GM12873 (cell line): ENCODE measurements around the gene OR2W1.

ENCODE experiments used
- CTCF ChIP-seq: IDR thresholded peaks from 2 replicates; pipeline ENCODE4 v1.5.1; 2012; ENCODE audit warnings: low read depth, mild to moderate bottlenecking, moderate library complexity, low read length, control low read depth; ENCODE audit not compliant: insufficient read depth; ENCODE audit errors: missing control alignments

The OR2W1 gene, protein sequence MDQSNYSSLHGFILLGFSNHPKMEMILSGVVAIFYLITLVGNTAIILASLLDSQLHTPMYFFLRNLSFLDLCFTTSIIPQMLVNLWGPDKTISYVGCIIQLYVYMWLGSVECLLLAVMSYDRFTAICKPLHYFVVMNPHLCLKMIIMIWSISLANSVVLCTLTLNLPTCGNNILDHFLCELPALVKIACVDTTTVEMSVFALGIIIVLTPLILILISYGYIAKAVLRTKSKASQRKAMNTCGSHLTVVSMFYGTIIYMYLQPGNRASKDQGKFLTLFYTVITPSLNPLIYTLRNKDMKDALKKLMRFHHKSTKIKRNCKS

DNA sequence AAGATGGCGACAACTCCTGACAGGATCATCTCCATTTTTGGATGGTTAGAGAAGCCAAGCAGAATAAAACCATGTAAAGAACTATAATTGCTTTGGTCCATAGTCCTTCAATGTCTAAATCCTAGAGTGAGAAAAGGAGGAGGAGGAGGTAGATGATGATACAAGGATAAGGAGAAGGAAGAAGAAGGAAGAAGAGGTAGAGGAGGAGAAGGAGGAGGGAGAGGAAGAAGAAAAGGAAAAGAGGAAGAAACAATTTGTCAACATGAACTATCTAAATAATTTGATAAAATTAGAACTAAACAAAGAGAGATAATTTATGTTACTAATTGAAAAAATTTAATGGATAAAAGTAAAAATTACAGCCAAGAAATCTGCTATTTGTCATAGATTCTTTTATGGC, at the start of gene OR2W1:
Gene OR2W1 (minus strand): TSS at position 101 of the 400 bp plus-strand sequence. CDS start 0 bp downstream, at position 101.
- TF ChIP-seq CTCF = no peak

DNA sequence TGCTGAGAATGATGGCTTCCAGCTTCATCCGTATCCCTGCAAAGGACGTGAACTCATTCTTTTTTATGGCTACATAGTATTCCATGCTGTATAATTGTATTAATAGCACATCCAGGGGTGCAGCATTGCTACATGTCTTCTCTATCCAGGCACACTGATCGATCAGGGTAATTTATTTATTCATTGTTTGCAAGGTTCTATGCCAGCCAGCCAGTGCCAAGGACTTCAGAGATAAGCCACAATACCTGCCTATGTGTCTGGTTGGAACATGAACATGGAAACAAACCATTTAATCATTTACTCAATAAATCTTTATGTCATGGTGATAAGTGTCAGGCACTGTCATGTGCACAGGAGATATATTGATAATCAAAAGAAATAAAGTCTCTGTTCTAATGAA, 48.0 kb upstream of the OR2W1 start:
- no peak for TF ChIP-seq CTCF

DNA sequence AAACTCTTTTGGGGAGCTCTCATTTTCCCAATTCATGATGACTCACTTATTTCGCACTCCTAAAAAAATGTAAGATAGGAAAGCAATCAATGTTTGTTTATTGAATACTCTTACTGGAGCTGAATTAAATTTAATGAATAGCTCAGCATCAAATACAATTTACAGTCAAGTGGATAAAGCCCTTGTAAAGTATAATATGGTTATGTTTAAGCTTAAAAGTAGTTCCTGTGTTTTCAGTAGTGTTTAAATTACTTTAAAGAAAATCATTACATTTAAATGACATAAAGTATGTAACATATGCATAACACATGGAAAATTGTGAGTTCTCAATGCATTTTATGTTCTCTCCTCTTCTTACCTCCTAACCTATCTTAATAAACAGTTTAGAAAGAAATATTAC, 42.2 kb upstream of the OR2W1 start, which contains the start of gene OR2B3:
Gene OR2B3 (minus strand): TSS at position 101 of the 400 bp plus-strand sequence. CDS start 65 bp downstream, at position 36.
- no peak for TF ChIP-seq CTCF

DNA sequence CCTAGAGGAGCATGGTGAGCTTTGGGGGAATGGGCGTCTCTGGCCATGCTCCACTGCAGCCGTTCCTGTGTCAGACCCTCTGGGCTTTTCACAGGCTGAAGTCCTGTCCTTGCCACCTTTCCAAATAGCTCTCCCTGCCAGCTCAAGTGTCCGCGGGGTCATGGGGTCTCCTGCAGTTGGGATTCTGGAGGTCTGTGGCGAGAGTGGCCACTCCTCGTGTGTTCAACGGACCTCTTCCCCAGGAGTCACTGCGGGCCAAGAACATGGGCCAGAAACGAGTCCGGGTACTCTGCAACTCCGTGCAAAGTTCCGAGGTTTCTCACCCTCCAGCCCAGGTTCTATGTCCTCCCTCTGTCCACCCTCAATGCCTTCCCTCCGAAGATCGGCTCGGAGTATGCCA, 37.5 kb upstream of the OR2W1 start:
- no peak for TF ChIP-seq CTCF

- no peak for TF ChIP-seq CTCF
Measured at GRCh38 chr6:29081312-29081711, 36.3 kb upstream of the OR2W1 start.

- no peak for TF ChIP-seq CTCF
Measured at GRCh38 chr6:29079203-29079602, 34.2 kb upstream of the OR2W1 start.

DNA sequence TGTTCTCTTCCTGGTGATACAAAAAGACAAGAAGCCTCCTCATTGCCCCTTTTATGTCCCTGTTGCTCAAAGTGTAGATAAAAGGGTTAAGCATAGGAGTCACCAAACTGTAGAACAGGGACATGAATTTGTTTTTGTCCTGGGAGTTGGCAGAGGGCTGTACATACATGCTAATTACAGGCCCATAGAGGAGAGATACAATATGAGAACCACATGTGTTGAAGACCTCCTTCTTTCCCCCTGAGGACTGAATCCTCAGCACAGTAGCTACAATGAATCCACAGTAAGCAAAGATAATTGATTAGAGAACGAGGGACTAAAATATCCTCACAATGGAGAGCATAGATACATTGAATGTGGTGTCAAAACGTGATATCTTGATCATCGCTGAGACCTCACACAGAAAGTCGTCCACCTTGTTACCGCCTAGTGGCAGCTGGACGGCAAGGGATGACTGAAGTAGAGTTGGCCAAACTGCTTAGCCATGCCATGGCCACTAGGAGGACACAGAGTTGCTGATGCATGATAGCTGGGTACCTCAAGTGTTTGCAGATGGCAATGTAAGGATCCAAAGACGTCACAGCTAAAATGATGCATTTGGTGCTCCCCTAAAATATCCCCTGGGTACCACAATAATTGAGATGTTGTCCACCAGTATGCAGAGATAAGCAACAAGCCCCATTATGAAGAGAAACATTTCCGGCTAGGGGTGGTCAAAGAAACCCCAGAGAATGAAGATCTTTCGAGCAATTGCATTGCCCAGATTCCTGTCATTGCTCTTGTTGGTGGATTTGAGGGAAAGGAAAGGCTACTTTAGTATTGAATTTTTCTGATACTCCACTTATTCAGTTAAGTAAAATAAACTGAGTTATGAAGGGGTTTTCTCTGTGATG, 27.1 kb upstream of the OR2W1 start:
- peak; percentile 73 for TF ChIP-seq CTCF
